CD4-positive, CD25-positive, alpha-beta regulatory T cell (primary cell): ENCODE results near the gene BOK. TPM values are rescaled to one million over a fixed set of nuclear protein-coding genes. Genes with fewer than 3 reads are reported as not detected.
"Not testable (repeated sequence)": the region's sequence is repeated elsewhere in the genome, so short reads cannot be mapped to it uniquely, and the experiment has no call there.

Source experiments
- ATAC-seq, 2 donors: fragments of 150-1000 bp; cut with Tn5 transposase; one replicate each; pipeline ENCODE4 v1.10.0; 2021; ENCODE audit warnings: low read depth in 2 of 2, moderate number of reproducible peaks in 2 of 2, moderate library complexity in 1 of 2
- DNase-seq, 3 donors: peaks; one replicate each; pipeline versions ENCODE4 v3.0.0 to v3.0.0-alpha.2; 2012 to 2022; ENCODE audit warnings: mixed read lengths in 1 of 3
- H3K27ac ChIP-seq: one replicate; pipeline ENCODE4 v1.7.0; 2013; ENCODE audit warnings: mild to moderate bottlenecking, low read length; ENCODE audit not compliant: insufficient read depth, poor library complexity, severe bottlenecking
- H3K27me3 ChIP-seq: one replicate; pipeline ENCODE4 v1.7.0; 2013; ENCODE audit warnings: low read length; ENCODE audit not compliant: control insufficient read depth, insufficient read depth
- H3K36me3 ChIP-seq: one replicate; pipeline ENCODE4 v1.7.0; 2013; ENCODE audit warnings: mild to moderate bottlenecking, low read length, moderate library complexity; ENCODE audit not compliant: control insufficient read depth, insufficient read depth
- H3K4me1 ChIP-seq: 2 replicates; pipeline ENCODE4 v1.7.0; 2013; ENCODE audit warnings: mild to moderate bottlenecking, low read length; ENCODE audit not compliant: insufficient read depth, control insufficient read depth, poor library complexity, severe bottlenecking
- H3K4me3 ChIP-seq: one replicate; pipeline ENCODE4 v1.7.0; 2013; ENCODE audit warnings: low read depth, mild to moderate bottlenecking, low read length, moderate library complexity
- H3K9me3 ChIP-seq, 2 experiments: 1 replicate in 1 of 2; 2 replicates in 1 of 2; pipeline ENCODE4 v1.7.0; 2013; ENCODE audit warnings: low read length in 2 of 2, mild to moderate bottlenecking in 1 of 2, moderate library complexity in 1 of 2; ENCODE audit not compliant: control insufficient read depth in 2 of 2
- H3K27ac Mint-ChIP-seq, 3 donors: one replicate each; pipeline ENCODE4 v1.8.0; 2020 to 2022; ENCODE audit warnings: mild to moderate bottlenecking in 3 of 3, mixed read lengths in 3 of 3, moderate library complexity in 2 of 3
- H3K27me3 Mint-ChIP-seq: one replicate; pipeline ENCODE4 v1.8.0; 2022; ENCODE audit warnings: mild to moderate bottlenecking, mixed read lengths
- H3K36me3 Mint-ChIP-seq: one replicate; pipeline ENCODE4 v1.8.0; 2020; ENCODE audit warnings: mixed read lengths
- H3K4me1 Mint-ChIP-seq, 4 donors: one replicate each; pipeline ENCODE4 v1.8.0; 2020 to 2022; ENCODE audit warnings: mixed read lengths in 4 of 4, mild to moderate bottlenecking in 1 of 4
- H3K4me3 Mint-ChIP-seq, 4 donors: one replicate each; pipeline ENCODE4 v1.8.0; 2020 to 2022; ENCODE audit warnings: mild to moderate bottlenecking in 4 of 4, mixed read lengths in 4 of 4, moderate library complexity in 3 of 4
- H3K9me3 Mint-ChIP-seq, 7 donors: one replicate each; pipeline ENCODE4 v1.8.0; 2020 to 2022; ENCODE audit warnings: mixed read lengths in 7 of 7, mild to moderate bottlenecking in 3 of 7, moderate library complexity in 2 of 7
- polyA plus RNA-seq, 4 donors: library from polyadenylated mRNA; unstranded; fragments of 300-500 nt; fragmentation: Illumina TruSeq; gene quantifications; one replicate each; pipeline ENCODE4 v1.2.3, GENCODE V29; 2021
- total RNA-seq: library from RNA; stranded (reverse); gene quantifications from one replicate; pipeline ENCODE4 v1.2.3, GENCODE V29; 2022

The BOK gene
- total and polyA plus RNA-seq, 5 donors from 2014 or later, result not detected

GRCh38 chr2:241566468-241566867 lies 7.9 kb downstream of the BOK start:
- DNase-seq (no peak), ATAC-seq (no peak)
- no peak overlapping the region for H3K27ac Mint-ChIP-seq
- H3K9me3 Mint-ChIP-seq, result no peaks in the 10 kb centered on the region
- no peaks in the 10 kb centered on the region for H3K36me3 Mint-ChIP-seq
- no peaks in the 10 kb centered on the region for H3K4me1 Mint-ChIP-seq
- H3K9me3 ChIP-seq, result no peaks in the 10 kb centered on the region
- H3K4me3 ChIP-seq, result no peak overlapping the region
- no peak overlapping the region for H3K27ac ChIP-seq
- no peaks in the 10 kb centered on the region for H3K27me3 ChIP-seq
- H3K36me3 ChIP-seq, result no peaks in the 10 kb centered on the region
- no peaks in the 10 kb centered on the region for H3K4me1 ChIP-seq
- no peaks in the 10 kb centered on the region for H3K27me3 Mint-ChIP-seq
- H3K4me3 Mint-ChIP-seq, result no peak overlapping the region

GRCh38 chr2:241567266-241567665 lies 8.7 kb downstream of the BOK start:
- H3K9me3 ChIP-seq, H3K36me3 Mint-ChIP-seq, ATAC-seq, H3K27me3 ChIP-seq, H3K4me1 Mint-ChIP-seq, H3K36me3 ChIP-seq, H3K4me3 ChIP-seq, H3K27ac Mint-ChIP-seq, H3K9me3 Mint-ChIP-seq, H3K27ac ChIP-seq, H3K4me1 ChIP-seq, H3K4me3 Mint-ChIP-seq, DNase-seq, H3K27me3 Mint-ChIP-seq: not testable (repeated sequence)

- Mint-ChIP-seq H3K27me3 (no peaks in the 10 kb centered on the region), H3K36me3 (no peaks in the 10 kb centered on the region), H3K4me1 (no peaks in the 10 kb centered on the region), H3K4me3 (no peak overlapping the region), H3K9me3 (no peaks in the 10 kb centered on the region), H3K27ac (no peak overlapping the region)
- Histone ChIP-seq H3K4me1 (no peaks in the 10 kb centered on the region), H3K27me3 (no peaks in the 10 kb centered on the region), H3K36me3 (no peaks in the 10 kb centered on the region), H3K4me3 (no peak overlapping the region), H3K9me3 (no peaks in the 10 kb centered on the region), H3K27ac (no peak overlapping the region)
- ATAC-seq, result no peak
- no peak for DNase-seq
Observed at GRCh38 chr2:241567776-241568175, 9.2 kb downstream of the BOK start.

GRCh38 chr2:241568726-241569125 lies 10.2 kb downstream of the BOK start:
- H3K27ac Mint-ChIP-seq, result no peak overlapping the region
- no peak overlapping the region for H3K4me3 Mint-ChIP-seq
- Histone ChIP-seq H3K27me3 (no peaks in the 10 kb centered on the region), H3K4me3 (no peak overlapping the region), H3K36me3 (no peaks in the 10 kb centered on the region), H3K27ac (no peak overlapping the region), H3K4me1 (no peaks in the 10 kb centered on the region), H3K9me3 (no peaks in the 10 kb centered on the region)
- DNase-seq (no peak), ATAC-seq (no peak)
- H3K36me3 Mint-ChIP-seq, result no peaks in the 10 kb centered on the region
- no peaks in the 10 kb centered on the region for H3K27me3 Mint-ChIP-seq
- no peaks in the 10 kb centered on the region for H3K9me3 Mint-ChIP-seq
- H3K4me1 Mint-ChIP-seq, result no peaks in the 10 kb centered on the region

- DNase-seq (no peak), ATAC-seq (no peak)
- Histone ChIP-seq H3K4me3 (no peak overlapping the region), H3K27me3 (no peaks in the 10 kb centered on the region), H3K27ac (no peak overlapping the region), H3K4me1 (no peaks in the 10 kb centered on the region), H3K36me3 (peaks cover under 1% of the 10 kb centered on the region), H3K9me3 (no peaks in the 10 kb centered on the region)
- no peaks in the 10 kb centered on the region for H3K9me3 Mint-ChIP-seq
- H3K27ac Mint-ChIP-seq, result no peak overlapping the region
- H3K4me1 Mint-ChIP-seq, result no peaks in the 10 kb centered on the region
- H3K27me3 Mint-ChIP-seq, result no peaks in the 10 kb centered on the region
- no peaks in the 10 kb centered on the region for H3K36me3 Mint-ChIP-seq
- no peak overlapping the region for H3K4me3 Mint-ChIP-seq
Observed at GRCh38 chr2:241569831-241570281, 11.3 kb downstream of the BOK start.

- H3K9me3 ChIP-seq, result no peaks in the 10 kb centered on the region
- H3K27ac Mint-ChIP-seq, result no peak overlapping the region
- no peaks in the 10 kb centered on the region for H3K4me1 Mint-ChIP-seq
- no peaks in the 10 kb centered on the region for H3K27me3 ChIP-seq
- H3K36me3 ChIP-seq, result peaks cover 4% of the 10 kb centered on the region
- peaks cover 4% of the 10 kb centered on the region for H3K36me3 Mint-ChIP-seq
- no peaks in the 10 kb centered on the region for H3K4me1 ChIP-seq
- no peak overlapping the region for H3K4me3 ChIP-seq
- DNase-seq (no peak), ATAC-seq (no peak)
- H3K27ac ChIP-seq, result no peak overlapping the region
- no peaks in the 10 kb centered on the region for H3K9me3 Mint-ChIP-seq
- no peak overlapping the region for H3K4me3 Mint-ChIP-seq
- H3K27me3 Mint-ChIP-seq, result no peaks in the 10 kb centered on the region
Observed at GRCh38 chr2:241570961-241571581, 12.5 kb downstream of the BOK start.

GRCh38 chr2:241571821-241572620 lies 13.5 kb downstream of the BOK start:
- no peaks in the 10 kb centered on the region for H3K27me3 Mint-ChIP-seq
- H3K4me1 Mint-ChIP-seq, result no peaks in the 10 kb centered on the region
- Histone ChIP-seq H3K9me3 (no peaks in the 10 kb centered on the region), H3K27ac (no peak overlapping the region), H3K4me1 (no peaks in the 10 kb centered on the region), H3K36me3 (peaks cover 4% of the 10 kb centered on the region), H3K4me3 (no peak overlapping the region), H3K27me3 (no peaks in the 10 kb centered on the region)
- H3K4me3 Mint-ChIP-seq, result no peak overlapping the region
- H3K9me3 Mint-ChIP-seq, result no peaks in the 10 kb centered on the region
- ATAC-seq (no peak), DNase-seq (no peak)
- peaks cover 4% of the 10 kb centered on the region for H3K36me3 Mint-ChIP-seq
- no peak overlapping the region for H3K27ac Mint-ChIP-seq
